ENCODE data around the gene MOB3A. TPM values are rescaled to one million over a fixed set of nuclear protein-coding genes. Genes with fewer than 3 reads are reported as not detected.
"Not testable (repeated sequence)": the region's sequence is repeated elsewhere in the genome, so short reads cannot be mapped to it uniquely, and the experiment has no call there.

The MOB3A gene
- total RNA-seq, 2 experiments from 2014 or later: 148 to 156 TPM

- DNase-seq: no peak
- POLR2A ChIA-PET: no interaction called here
Measured at GRCh38 chr19:2099054-2099501, 3.0 kb upstream of the MOB3A start.

DNA sequence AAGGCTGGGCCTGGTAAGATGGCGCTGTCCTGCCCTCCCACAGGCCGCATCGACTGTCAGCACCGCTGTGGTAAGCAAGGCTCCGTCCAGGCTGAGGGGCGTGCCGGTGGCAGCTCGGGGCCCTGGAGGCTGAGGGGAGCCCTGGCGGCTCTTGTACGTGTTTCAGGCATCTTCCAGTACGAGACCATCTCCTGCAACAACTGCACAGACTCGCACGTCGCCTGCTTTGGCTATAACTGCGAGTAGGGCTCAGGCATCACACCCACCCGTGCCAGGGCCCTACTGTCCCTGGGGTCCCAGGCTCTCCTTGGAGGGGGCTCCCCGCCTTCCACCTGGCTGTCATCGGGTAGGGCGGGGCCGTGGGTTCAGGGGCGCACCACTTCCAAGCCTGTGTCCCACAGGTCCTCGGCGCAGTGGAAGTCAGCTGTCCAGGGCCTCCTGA, 1.8 kb upstream of the MOB3A start:
- Mint-ChIP-seq H3K9me3 (ENCODE audit: low read depth) (no peaks in the 10 kb centered on the region), H3K4me3 (peak overlapping the region; percentile 82), H3K4me1 (peaks cover 24% of the 10 kb centered on the region), H3K27ac (peak overlapping the region; percentile 55), H3K27me3 (no peaks in the 10 kb centered on the region), H3K36me3 (ENCODE audit: low read depth) (peaks cover 30% of the 10 kb centered on the region)
- ChIA-PET CTCF (interaction anchor here (0.5 to 0.6 kb wide), 2 partner anchors 177 to 752 kb away, joined by 3 read pairs; no protein-coding TSS in a partner anchor), POLR2A (interaction anchor here (0.7 kb wide), 1 partner anchor 35 kb away, joined by 3 read pairs; no protein-coding TSS in a partner anchor)
- ATAC-seq: no peak
- intact Hi-C loops (cut with DNase I, micrococcal nuclease): loop anchor here (2.0 to 10.0 kb wide), 2 partner anchors 15 to 833 kb away; partner anchors contain the start of gene CIRBP (in 1 of the 2)
- DNase-seq: no peak

More at GRCh38 chr19:2099054-2099501, 3.0 kb upstream of the MOB3A start:
- H3K4me1 Mint-ChIP-seq: peaks cover 16% of the 10 kb centered on the region
- H3K4me3 Mint-ChIP-seq: no peak overlapping the region
- H3K36me3 Mint-ChIP-seq (ENCODE audit: low read depth): peaks cover 31% of the 10 kb centered on the region
- intact Hi-C loops (cut with DNase I, micrococcal nuclease): loop anchor here in 1 of 2 experiments (10.0 kb wide), 1 partner anchor 834 kb away; the partner anchor contains the start of gene CIRBP
- CTCF ChIA-PET: interaction anchor here (0.7 kb wide), 1 partner anchor 31 kb away, joined by 3 read pairs; no protein-coding TSS in a partner anchor
- no peak for ATAC-seq
- H3K27me3 Mint-ChIP-seq: no peaks in the 10 kb centered on the region
- H3K9me3 Mint-ChIP-seq (ENCODE audit: low read depth): no peaks in the 10 kb centered on the region
- no peak overlapping the region for H3K27ac Mint-ChIP-seq

DNA sequence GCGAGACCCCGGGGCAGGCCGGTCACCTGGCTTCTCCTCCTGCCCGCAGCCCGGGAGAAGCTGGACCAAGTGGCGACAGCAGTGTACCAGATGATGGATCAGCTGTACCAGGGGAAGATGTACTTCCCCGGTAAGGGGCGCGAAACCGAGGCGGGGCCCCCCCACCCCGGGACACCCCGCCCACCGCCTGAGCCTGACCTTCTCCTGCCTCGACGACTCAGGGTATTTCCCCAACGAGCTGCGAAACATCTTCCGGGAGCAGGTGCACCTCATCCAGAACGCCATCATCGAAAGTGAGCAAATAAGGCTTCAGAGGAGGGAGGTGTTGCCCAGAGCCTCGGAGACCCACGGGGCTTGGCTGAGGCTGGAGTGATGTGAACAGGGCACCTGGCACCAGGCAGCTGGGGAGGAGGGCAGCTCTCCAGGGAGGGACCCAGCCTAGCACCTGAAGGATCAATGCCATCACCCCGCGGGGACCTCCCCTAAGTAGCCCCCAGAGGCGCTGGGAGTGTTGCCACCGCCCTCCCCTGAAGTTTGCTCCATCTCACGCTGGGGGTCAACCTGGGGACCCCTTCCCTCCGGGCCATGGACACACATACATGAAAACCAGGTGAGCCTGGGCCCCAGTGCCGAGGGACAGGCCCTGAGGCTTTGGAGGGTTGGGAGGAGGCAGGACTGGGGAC, 1.2 kb upstream of the MOB3A start:
- intact Hi-C loops (cut with DNase I, micrococcal nuclease): loop anchor here (2.0 to 10.0 kb wide), 2 partner anchors 15 to 833 kb away; partner anchors contain the start of gene CIRBP (in 1 of the 2)
- CTCF ChIA-PET: interaction anchor here (0.6 to 0.9 kb wide), 3 partner anchors 165 to 210 kb away, joined by 3 to 4 read pairs (median 3); no protein-coding TSS in a partner anchor
- Mint-ChIP-seq H3K27me3 (no peaks in the 10 kb centered on the region), H3K4me1 (peaks cover 28% of the 10 kb centered on the region), H3K36me3 (ENCODE audit: low read depth) (peaks cover 32% of the 10 kb centered on the region), H3K4me3 (peak overlapping the region; percentile 82), H3K27ac (peak overlapping the region; percentile 94), H3K9me3 (ENCODE audit: low read depth) (no peaks in the 10 kb centered on the region)
- ATAC-seq (peak; percentile 20), DNase-seq (peak; percentile 83)
- POLR2A ChIA-PET: interaction anchor here (0.6 kb wide), 1 partner anchor 64 kb away, joined by 3 read pairs; no protein-coding TSS in a partner anchor

DNA sequence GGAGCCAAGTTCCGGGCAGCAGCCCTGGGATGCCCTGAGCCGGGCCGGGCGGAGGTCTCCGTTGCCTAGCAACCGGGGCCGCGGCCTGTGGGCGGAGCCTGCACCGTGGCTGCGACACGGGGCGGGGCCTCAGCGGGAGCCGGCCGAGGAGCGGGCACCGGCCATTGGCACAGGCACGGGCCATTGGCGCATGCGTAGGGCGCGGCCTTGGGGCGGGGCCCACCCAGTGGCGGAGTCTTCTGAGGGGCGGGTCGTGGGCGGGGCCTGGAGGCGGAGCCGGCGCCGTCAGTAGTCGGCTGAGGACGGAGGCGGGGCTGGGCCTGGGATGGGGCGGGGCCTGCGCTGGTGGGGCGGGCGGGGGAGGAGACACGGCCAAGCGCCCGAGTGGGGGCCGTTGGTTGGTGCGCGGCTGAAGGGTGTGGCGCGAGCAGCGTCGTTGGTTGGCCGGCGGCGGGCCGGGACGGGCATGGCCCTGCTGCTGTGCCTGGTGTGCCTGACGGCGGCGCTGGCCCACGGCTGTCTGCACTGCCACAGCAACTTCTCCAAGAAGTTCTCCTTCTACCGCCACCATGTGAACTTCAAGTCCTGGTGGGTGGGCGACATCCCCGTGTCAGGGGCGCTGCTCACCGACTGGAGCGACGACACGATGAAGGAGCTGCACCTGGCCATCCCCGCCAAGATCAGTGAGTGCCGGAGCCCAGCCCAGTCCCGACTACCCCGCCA, 515 bp upstream of the MOB3A start, which contains the start of gene IZUMO4:
TSS of gene IZUMO4 (plus strand) at position 436 of the 723 bp plus-strand sequence. CDS start at position 467, 31 bp downstream.
- peak within 1 kb of the TSS; percentile 94 for H3K27ac Mint-ChIP-seq
- H3K4me1 Mint-ChIP-seq: peaks cover 35% of the 10 kb centered on the region
- H3K4me3 Mint-ChIP-seq: peak within 1 kb of the TSS; percentile 98
- DNase-seq: peak; percentile 100
- CTCF ChIA-PET: interaction anchor here (0.6 to 0.9 kb wide), 2 partner anchors 164 to 209 kb away, joined by 3 to 4 read pairs; no protein-coding TSS in a partner anchor
- peak; percentile 85 for ATAC-seq
- H3K27me3 Mint-ChIP-seq: no peaks in the 10 kb centered on the region
- peaks cover 27% of the 10 kb centered on the region for H3K36me3 Mint-ChIP-seq (ENCODE audit: low read depth)
- intact Hi-C loops (cut with DNase I, micrococcal nuclease): loop anchor here (1.0 to 10.0 kb wide), 23 partner anchors 9 to 832 kb away; partner anchors contain the start of genes AP3D1 (in 2 of the 2), ADAT3 (in 1 of the 2), BTBD2 (in 1 of the 2) and CIRBP (in 1 of the 2)
- H3K9me3 Mint-ChIP-seq (ENCODE audit: low read depth): no peaks in the 10 kb centered on the region
- POLR2A ChIA-PET: interaction anchor here (0.6 to 1.0 kb wide), 3 partner anchors 45 to 63 kb away, joined by 3 read pairs; partner anchors contain the start of gene AP3D1

DNA sequence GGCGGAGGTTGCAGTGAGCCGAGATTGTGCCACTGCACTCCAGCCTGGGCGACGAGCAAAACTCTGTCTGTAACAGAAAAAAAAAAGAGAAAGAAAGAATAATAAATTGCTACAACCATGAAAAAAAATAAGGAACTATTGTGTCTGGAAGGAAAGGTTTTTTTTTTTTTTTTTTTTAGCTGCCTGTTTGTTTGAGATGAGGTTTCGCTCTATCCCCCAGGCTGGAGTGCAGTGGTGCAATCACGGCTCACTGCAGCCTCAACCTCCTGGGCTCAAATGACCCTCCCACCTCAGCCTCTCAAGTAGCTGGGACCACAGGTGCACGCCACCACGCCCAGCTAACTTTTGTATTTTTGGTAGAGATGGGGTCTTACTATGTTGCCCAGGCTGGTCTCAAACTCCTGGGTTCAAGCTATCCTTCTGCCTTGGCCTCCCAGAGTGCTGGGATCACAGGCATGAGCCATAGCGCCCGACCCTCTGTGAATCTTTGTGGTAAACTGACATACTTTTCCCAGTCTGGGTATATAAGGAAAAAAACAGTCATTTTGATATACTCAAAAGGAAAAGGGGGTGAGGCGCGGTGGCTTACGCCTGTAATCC, 4.1 kb downstream of the MOB3A start:
- not testable (repeated sequence) for H3K4me3 Mint-ChIP-seq; H3K27ac Mint-ChIP-seq; ATAC-seq; H3K9me3 Mint-ChIP-seq (ENCODE audit: low read depth); DNase-seq; H3K27me3 Mint-ChIP-seq
- POLR2A ChIA-PET: interaction anchor here (0.6 to 0.7 kb wide), 2 partner anchors 35 to 191 kb away, joined by 3 to 6 read pairs; no protein-coding TSS in a partner anchor
- peaks cover 37% of the 10 kb centered on the region for H3K36me3 Mint-ChIP-seq (ENCODE audit: low read depth)
- CTCF ChIA-PET: interaction anchor here (0.6 to 3.8 kb wide), 5 partner anchors 32 to 373 kb away, joined by 3 to 17 read pairs (median 4); no protein-coding TSS in a partner anchor
- intact Hi-C loops (cut with DNase I, micrococcal nuclease): loop anchor here in 1 of 2 experiments (10.0 kb wide), 1 partner anchor 827 kb away; the partner anchor contains the start of gene CIRBP
- peaks cover 67% of the 10 kb centered on the region for H3K4me1 Mint-ChIP-seq

DNA sequence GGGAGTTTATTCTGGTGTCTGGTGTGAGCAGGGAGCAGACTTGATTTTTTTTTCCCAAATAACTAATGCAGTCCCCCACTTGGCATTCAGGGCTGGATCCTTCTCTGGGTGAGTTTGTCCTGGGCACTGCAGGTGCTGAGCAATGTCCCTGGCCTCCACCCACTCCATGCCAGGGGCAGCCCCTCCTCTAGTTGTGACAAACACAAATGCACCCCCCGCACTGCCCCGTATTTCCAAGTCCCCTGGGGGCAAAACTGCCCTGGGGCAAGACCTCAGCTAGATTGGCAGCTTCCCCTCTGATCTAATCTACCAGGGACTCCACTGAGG, 6.4 kb downstream of the MOB3A start:
- H3K9me3 Mint-ChIP-seq (ENCODE audit: low read depth): no peaks in the 10 kb centered on the region
- intact Hi-C loops (cut with DNase I, micrococcal nuclease): loop anchor here in 1 of 2 experiments (10.0 kb wide), 1 partner anchor 825 kb away; the partner anchor contains the start of gene CIRBP
- POLR2A ChIA-PET: interaction anchor here (0.6 to 1.0 kb wide), 2 partner anchors 73 to 821 kb away, joined by 3 read pairs; partner anchors contain the start of gene CIRBP

DNA sequence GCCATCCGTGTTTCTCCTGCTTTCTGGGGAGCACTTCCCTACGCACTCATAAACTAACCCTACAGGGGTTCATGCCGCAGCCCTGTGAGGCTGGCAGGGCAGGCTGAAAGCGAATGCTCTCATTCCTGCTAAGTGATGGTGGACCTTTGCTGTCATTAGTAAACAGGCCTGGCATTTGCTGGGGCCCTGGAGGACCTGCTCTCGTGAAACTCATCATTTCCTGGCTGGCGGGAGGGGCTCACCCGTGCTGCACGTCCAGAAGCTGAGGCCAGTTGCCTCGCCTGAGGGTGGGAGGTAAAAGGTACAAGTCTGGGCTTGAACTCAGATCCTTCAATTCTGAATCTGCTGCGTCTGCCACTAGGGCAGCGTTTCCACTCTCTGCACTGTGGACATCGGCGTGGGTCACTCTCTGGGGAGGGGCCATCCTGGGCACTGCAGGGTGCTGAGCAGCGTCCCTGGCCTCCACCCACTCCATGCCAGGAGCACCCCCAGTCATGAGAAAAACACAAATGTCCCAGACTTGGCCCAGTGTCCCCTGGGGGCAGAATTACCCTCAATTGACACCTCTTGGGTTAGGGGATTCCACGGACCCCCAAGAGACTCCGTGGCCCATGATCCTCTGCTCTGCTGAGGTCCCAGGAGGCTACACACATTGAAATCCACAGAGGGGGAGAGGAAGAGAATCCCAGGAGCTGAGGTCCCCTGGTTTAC, 7.0 kb downstream of the MOB3A start:
- POLR2A ChIA-PET: interaction anchor here (1.0 kb wide), 1 partner anchor 73 kb away, joined by 3 read pairs; no protein-coding TSS in a partner anchor
- peak; percentile 57 for DNase-seq

More for the DNA sequence above, 6.4 kb downstream of the MOB3A start:
- no peak for ATAC-seq
- Mint-ChIP-seq H3K4me3 (peak overlapping the region; percentile 67), H3K27me3 (no peaks in the 10 kb centered on the region), H3K36me3 (ENCODE audit: low read depth) (peaks cover 36% of the 10 kb centered on the region), H3K27ac (peak overlapping the region; percentile 95), H3K4me1 (peaks cover 76% of the 10 kb centered on the region)
- DNase-seq: no peak
- CTCF ChIA-PET: interaction anchor here (0.7 kb wide), 1 partner anchor 69 kb away, joined by 3 read pairs; no protein-coding TSS in a partner anchor

GRCh38 chr19:2087621-2088100, 8.5 kb downstream of the MOB3A start:
- peaks cover 59% of the 10 kb centered on the region for H3K4me1 Mint-ChIP-seq
- no peaks in the 10 kb centered on the region for H3K9me3 Mint-ChIP-seq (ENCODE audit: low read depth)
- peak; percentile 3 for ATAC-seq
- intact Hi-C loops (cut with DNase I, micrococcal nuclease): loop anchor here in 1 of 2 experiments (1.0 kb wide), 1 partner anchor 9 kb away; the partner anchor contains the start of genes IZUMO4 and MOB3A
- H3K27ac Mint-ChIP-seq: peak overlapping the region; percentile 89
- H3K27me3 Mint-ChIP-seq: no peaks in the 10 kb centered on the region
- H3K36me3 Mint-ChIP-seq (ENCODE audit: low read depth): peaks cover 42% of the 10 kb centered on the region
- peak overlapping the region; percentile 96 for H3K4me3 Mint-ChIP-seq
- DNase-seq: peak; percentile 49
- CTCF ChIA-PET: interaction anchor here (0.6 to 1.1 kb wide), 3 partner anchors 21 to 238 kb away, joined by 3 read pairs; no protein-coding TSS in a partner anchor
- POLR2A ChIA-PET: interaction anchor here (0.6 kb wide), 1 partner anchor 19 kb away, joined by 6 read pairs; no protein-coding TSS in a partner anchor

More for the DNA sequence above, 7.0 kb downstream of the MOB3A start:
- no peak for ATAC-seq
- Mint-ChIP-seq H3K27me3 (no peaks in the 10 kb centered on the region), H3K27ac (peak overlapping the region; percentile 95), H3K4me1 (peaks cover 71% of the 10 kb centered on the region), H3K4me3 (peak overlapping the region; percentile 67), H3K9me3 (ENCODE audit: low read depth) (no peaks in the 10 kb centered on the region), H3K36me3 (ENCODE audit: low read depth) (peaks cover 36% of the 10 kb centered on the region)
- CTCF ChIA-PET: interaction anchor here (0.7 to 1.1 kb wide), 2 partner anchors 68 to 240 kb away, joined by 3 read pairs; no protein-coding TSS in a partner anchor
- intact Hi-C loops (cut with DNase I, micrococcal nuclease): no loop called here

DNA sequence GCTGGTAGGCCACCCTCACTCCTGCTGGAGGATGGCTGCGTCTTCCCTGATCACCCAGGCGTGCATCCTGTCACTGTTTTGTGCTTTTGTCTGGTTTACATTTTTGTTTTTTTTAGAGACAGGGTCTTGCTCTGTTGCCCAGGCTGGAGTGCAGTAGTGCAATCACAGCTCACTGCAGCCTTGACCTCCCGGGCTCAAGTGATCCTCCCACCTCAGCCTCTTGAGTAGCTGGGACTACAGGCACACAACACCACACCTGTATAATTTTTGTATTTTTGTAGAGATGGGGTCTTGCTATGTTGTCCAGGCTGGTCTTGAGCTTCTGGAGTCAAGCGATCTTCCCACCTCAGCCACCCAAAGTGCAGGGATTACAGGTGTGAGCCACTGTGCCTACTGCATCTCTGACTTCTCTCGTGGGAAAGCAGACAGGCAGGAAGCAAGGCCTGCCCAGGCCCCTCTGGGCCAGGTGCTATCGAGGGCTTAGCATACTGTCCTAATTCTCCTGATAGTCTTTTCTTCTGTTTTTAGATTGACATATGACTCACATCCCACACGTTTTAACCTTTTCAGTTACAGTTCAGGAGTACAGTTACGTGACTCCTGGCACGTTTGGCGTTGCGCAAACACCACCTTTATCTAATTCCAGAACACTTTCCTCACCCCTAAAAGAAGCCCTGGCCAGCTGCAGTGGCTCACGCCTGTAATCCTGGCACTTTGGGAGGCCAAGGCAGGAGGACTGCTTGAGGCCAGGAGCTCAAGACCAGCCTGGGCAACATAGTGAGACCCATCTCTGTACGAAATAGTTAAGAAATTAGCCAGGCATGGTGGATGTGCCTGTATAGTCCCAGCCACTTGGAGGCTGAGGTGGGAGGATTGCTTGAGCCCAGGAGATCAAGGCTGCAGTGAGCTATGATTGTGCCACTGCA, 9.2 kb downstream of the MOB3A start:
- CTCF ChIA-PET: interaction anchor here (0.6 to 2.0 kb wide), 2 partner anchors 8 to 20 kb away, joined by 3 to 7 read pairs; no protein-coding TSS in a partner anchor
- ATAC-seq (peak; percentile 24), DNase-seq (peak; percentile 80)
- POLR2A ChIA-PET; H3K9me3 Mint-ChIP-seq (ENCODE audit: low read depth); H3K27me3 Mint-ChIP-seq: not testable (repeated sequence)
- intact Hi-C loops (cut with DNase I, micrococcal nuclease): loop anchor here in 1 of 2 experiments (1.0 kb wide), 1 partner anchor 9 kb away; the partner anchor contains the start of genes IZUMO4 and MOB3A
- H3K36me3 Mint-ChIP-seq (ENCODE audit: low read depth): peaks cover 49% of the 10 kb centered on the region
- H3K4me1 Mint-ChIP-seq: peaks cover 54% of the 10 kb centered on the region
- peak overlapping the region; percentile 89 for H3K27ac Mint-ChIP-seq
- H3K4me3 Mint-ChIP-seq: peak overlapping the region; percentile 96

Measured in activated CD4-positive, alpha-beta T cell treated with anti-CD3 and anti-CD28 coated beads for 36 hours (primary cell).